HT-29 (cell line): ENCODE results near the gene SPATA22. TPM values are rescaled to one million over a fixed set of nuclear protein-coding genes. Genes with fewer than 3 reads are reported as not detected.
"Not testable (repeated sequence)": the region's sequence is repeated elsewhere in the genome, so short reads cannot be mapped to it uniquely, and the experiment has no call there.

ENCODE experiments used
- DNase-seq: peaks from one replicate; pipeline ENCODE4 v3.0.0-alpha.2; 2015; ENCODE audit warnings: low spot score
- total RNA-seq: library from RNA; depleted of rRNA; stranded (reverse); fragments of >200 nt; shearing (Covaris generic); gene quantifications from 2 replicates; pipeline ENCODE4 v1.2.3, GENCODE V29; 2014; rRNA removed

Gene SPATA22
- not detected in 2 replicates for total RNA-seq

GRCh38 chr17:3471599-3471998 is at the start of gene SPATA22:
Gene SPATA22 (minus strand): TSS chr17:3471819. CDS start chr17:3469325, 2,494 bp downstream.
- no peak for DNase-seq

DNA sequence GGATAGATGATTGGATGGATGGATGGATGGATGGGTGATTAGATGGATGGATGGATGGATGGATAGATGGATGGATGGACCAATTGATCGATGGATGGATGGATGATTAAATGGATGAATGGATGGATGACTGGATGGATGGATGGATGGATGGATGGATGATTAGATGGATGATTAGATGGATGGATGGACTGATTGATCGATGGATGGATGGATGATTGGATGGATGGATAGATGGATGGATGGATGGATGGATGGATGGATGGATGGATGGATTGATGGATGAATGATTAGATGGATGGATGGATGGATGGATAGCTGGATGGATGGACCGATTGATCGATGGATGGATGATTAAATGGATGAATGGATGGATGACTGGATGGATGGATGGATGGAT is 47.9 kb upstream of the SPATA22 start:
- DNase-seq: not testable (repeated sequence)

- no peak for DNase-seq
Measured at GRCh38 chr17:3514873-3515272, 43.3 kb upstream of the SPATA22 start.

DNA sequence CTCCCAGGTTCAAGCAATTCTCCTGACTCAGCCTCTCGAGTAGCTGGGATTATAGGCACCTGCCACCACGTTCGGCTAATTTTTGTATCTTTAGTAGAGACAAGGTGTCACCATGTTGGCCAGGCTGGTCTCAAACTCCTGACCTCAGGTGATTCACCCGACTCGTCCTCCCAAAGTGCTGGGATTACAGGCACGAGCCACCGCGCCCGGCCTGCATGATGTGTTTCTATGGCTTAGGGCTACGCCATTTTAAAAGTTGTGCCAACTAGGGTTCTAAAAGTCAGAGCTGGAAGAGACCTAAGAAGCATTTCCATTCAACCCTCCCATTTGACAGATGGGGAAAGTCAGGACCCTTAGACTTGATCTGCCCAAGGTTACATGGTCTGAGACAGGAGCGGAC is 42.5 kb upstream of the SPATA22 start:
- DNase-seq: not testable (repeated sequence)

DNA sequence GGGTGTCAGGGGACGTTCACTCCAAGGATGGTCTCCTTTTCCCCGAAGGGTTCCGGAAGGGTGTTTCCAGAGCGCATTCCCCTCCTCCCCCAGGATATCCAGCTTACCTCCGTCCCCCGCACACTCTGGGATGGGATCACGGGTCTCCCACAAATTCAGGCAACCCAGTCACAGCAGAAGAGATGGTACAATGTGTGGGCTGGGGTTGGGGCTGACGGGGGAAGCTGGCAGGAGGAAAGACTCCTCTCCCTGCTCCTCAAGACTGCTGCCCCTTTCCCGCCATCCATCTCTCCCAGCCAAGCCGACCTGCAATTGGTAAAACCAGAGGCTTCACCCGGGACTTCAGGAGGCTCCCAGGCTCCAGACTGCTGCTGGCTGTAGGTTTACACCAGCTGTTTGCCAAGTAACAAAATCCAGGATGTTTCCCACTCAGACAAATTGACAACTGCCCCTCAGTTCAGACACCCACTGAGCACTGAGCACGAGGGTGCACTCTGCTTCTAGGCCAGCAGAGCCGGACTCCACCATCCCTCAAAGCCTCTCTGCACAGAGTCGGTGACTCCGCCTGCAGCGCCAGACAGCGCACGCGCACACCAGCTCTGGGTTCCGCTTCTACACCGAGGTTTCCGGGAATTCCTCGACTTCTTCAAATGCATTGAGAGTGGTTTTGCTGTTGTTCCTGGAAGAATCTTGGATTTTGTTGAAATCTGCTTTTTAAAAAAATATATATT is 41.9 kb upstream of the SPATA22 start:
- no peak for DNase-seq

DNA sequence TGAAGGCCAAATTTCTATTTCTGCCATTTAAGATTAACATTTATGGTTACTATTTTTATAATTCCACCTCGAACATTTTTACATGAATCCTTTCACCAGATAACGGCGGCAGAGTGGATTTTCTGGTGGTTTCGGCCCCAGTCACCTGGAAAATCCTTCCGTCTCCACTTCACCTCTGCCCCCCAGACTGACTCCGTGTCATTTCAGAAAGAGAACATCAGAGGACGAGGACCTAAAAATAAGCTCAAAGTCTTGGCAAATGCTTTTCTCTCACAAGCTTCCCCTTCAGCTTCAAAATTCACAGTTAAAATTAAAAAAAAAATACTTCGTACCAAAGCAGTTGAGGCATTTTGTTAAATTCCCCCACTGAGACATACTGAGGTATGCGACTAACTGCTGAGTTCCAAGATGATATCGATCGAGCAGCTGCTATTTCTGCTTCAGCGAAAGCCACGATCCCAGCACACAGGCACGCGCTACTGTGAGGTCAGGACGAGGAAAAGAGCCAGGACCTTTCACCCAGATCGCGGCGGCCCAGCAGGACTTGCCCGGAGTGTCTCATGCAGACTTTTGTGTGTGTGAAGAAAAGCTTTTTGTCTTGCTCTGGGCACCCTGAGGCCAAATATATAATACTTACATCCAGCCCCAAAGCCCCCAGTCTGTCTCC is 41.0 kb upstream of the SPATA22 start:
- no peak for DNase-seq

DNA sequence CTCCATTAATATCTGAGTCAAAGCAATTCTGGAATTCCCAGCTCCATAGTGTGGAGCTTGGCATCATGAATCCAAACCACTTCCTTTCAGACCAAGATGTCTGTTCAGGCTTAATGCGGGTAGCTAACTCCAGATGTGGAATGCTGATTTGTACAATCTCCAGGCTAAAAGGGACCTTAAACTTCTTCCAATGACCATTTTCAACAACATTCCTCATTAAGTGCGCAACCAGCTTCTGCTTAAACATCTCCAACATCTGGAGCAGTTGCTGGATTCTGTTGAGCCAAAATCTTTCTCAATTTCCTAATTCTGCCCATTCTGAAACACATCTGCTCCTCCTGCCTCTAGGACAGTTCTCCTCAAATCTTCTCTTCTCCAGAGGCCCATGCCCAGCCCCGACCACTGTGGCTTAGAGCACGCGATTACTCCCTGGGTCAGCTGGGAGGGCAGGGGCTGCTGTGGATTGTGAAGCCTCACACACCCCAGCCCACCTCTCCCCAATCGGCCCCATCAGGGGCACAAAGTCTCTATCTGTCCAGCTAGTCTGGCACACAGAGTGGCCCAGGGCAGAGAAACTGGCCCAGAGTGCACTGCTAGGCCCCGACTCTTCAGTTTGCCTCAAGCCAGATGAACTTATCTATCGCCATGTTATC is 40.4 kb upstream of the SPATA22 start:
- DNase-seq: no peak

GRCh38 chr17:3510090-3510489 is 38.5 kb upstream of the SPATA22 start:
- no peak for DNase-seq

- no peak for DNase-seq
Measured at GRCh38 chr17:3507869-3508268, 36.2 kb upstream of the SPATA22 start.

GRCh38 chr17:3507071-3507470 is 35.5 kb upstream of the SPATA22 start:
- no peak for DNase-seq

DNA sequence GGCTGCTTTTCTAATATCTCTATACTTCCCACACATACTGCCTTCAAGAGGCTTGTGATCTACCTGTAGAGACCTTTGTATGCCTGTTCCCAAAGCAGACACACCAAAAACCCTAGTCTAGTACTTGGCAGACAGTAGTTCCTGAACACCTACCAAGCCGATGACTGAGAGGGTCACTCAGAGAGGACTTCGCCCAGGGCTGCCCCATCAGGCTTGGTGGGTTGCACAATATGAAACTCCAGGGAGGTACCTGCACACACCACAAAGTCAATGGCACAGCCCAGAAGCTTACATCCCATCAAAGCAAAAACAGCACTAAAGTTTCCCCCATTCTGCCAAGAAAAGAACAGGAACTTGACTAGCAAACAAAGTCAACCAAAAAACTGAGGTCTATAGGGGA is 34.4 kb upstream of the SPATA22 start:
- no peak for DNase-seq

GRCh38 chr17:3505008-3505407 is 33.4 kb upstream of the SPATA22 start:
- no peak for DNase-seq

- DNase-seq: no peak
Measured at GRCh38 chr17:3503285-3503684, 31.7 kb upstream of the SPATA22 start.

DNA sequence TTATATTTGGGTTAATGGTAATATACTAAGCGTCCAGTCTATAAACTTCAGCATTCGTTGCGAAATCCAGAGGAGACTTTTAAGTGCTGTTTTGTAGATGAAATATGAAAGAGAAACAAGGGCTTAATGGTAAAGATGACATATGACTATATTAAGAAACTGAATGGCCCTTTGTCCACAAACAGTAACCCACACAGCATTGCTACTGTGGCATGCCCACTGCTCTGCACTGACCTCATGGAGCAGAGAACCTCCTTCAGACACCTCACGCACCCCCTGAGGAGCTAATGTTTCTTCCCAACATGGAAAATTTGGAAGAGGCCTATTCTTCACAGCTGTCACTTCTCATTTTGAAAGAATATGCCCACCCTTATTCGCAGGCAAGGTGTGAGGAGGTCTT is 30.8 kb upstream of the SPATA22 start:
- no peak for DNase-seq

DNA sequence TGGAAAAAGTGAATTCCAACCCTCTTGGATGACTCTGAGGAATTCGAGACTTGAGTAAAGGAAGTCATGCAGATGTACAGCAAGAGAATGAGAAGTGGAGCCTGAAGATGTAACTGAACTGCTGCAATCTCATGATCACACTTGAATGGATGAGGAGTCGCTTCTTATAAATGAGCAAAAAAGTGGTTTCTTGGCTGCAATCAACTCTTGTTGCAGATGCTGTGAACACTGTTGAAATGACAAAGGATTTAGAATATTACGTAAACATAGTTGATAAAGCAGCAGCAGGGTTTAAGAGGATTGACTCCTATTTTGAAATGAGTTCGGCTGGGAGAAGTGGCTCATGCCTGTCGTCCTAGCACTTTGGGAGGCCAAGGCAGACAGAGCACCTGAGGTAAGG is 29.7 kb upstream of the SPATA22 start:
- DNase-seq: no peak

- DNase-seq: no peak
Measured at GRCh38 chr17:3497101-3497500, 25.5 kb upstream of the SPATA22 start.

DNA sequence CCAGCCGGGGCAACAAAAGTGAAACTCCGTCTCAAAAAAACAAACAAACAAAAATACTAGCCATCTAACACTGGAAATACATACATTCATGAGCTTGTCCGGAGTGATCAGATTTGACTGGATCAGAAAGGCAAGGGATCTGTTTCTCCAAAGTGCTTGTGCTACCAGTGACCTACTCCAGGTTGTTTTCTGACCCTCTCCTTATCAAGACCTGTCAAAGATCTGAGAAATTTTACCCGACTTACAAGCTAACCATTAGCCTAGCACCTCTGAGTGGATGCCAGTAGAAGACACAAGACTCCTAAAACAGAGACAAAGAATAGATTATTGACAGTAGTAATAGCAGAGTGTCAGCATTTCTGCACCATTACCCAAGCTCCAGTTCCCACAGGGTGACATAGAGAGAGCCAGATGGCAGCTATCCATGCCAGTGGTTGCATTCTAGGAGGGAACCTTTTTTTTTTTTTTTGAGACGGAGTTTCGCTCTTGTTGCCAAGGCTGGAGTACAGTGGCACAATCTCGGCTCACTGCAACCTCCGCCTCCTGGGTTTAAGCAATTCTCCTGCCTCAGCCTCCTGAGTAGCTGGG is 14.0 kb upstream of the SPATA22 start:
- DNase-seq: no peak

GRCh38 chr17:3482852-3483251 is 11.2 kb upstream of the SPATA22 start:
- no peak for DNase-seq

- no peak for DNase-seq
Measured at GRCh38 chr17:3479988-3480387, 8.4 kb upstream of the SPATA22 start.

DNA sequence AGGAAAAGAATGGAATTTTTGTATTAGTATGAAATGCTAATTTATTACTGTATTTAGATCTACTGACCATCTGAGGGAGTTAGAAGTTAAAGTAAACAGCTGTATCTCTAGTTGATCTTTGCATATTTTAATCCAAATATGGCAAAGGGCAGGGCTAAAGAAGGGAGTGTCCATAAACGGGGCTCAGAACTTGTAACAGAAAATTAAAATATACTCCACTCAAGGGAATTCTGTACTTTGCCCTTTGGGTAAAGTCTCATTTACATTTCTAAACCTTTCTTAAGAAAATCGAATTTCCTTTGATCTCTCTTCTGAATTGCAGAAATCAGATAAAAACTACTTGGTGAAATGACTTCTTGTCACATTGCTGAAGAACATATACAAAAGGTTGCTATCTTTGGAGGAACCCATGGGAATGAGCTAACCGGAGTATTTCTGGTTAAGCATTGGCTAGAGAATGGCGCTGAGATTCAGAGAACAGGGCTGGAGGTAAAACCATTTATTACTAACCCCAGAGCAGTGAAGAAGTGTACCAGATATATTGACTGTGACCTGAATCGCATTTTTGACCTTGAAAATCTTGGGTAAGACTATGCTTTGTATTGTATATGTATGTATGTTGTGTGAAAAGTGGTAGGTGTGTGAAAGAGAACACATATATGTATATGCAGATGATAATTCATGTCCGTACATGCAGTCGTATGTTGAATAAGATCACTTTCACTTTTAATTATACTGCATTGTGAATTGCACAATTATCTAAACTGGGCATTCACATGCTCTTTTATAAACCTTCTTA is 4.4 kb upstream of the SPATA22 start, which contains the start of gene ASPA:
Gene ASPA (plus strand): TSS at position 186 of the 799 bp plus-strand sequence. CDS start 163 bp downstream, at position 349.
- no peak for DNase-seq

DNA sequence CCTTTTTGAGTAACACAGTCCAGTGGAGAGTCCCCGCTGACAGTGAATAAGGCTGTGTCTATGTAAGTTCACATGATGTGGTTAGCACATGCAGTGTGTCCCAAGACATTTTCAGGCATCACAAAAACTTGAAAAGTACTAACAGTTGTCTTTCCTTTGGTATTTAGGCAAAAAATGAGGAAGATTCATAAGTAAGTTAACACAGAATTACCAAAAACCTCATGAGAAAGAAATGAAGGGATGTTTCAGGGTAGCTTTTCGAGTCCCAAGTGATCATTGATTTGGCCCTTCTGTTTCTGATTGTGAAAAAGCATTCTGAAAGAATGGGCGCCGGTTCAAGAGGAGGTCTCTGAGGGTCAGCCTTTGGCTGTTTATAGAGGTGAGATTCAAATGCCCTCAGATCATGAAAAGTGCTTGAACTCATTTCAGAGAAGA is 3.6 kb upstream of the SPATA22 start:
- no peak for DNase-seq
